Stimulated activated CD8-positive, alpha-beta memory T cell treated with anti-CD3 and anti-CD28 coated beads, Interleukin-7, amount 100 ng/mL, for 48 hours (primary cell): ENCODE results near the gene ASIC3.

ENCODE experiments used
- DNase-seq, 2 donors: peaks; one replicate each; pipeline ENCODE4 v3.0.0-alpha.2; 2020; ENCODE audit warnings: low read depth in 1 of 2; ENCODE audit errors: extremely low read depth in 1 of 2

ASIC3 gene

DNA sequence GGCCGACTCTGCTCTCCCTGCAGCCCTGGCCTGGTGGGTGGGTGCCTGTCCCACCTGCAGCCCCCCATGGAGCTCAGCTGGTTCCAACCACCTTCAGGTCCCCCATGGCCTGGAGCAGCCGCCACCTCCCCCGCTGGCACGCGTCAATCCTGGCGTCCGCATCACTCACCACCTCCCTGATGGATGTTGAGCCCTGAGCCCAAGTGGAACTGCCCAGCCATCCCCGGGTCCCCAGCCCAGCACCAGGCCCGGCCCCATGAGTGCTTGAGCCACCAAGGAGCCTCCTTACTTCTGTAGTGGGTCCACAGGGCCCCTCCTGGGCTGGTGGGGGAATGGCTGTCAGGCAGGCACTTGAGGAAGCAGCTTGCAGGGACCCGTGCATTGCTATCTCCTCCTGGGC is 52.6 kb downstream of the ASIC3 start:
- no peak for DNase-seq

- DNase-seq = no peak
These were observed 53.5 kb downstream of the ASIC3 start for GRCh38 chr7:151101621-151102396.
